HG03066 (cell line): Measurements from ENCODE around the gene INO80D.
"Not testable (repeated sequence)": the region's sequence is repeated elsewhere in the genome, so short reads cannot be mapped to it uniquely, and the experiment has no call there.

Source experiments
- ATAC-seq: cut with Tn5 transposase; IDR thresholded peaks from one replicate; pipeline ENCODE4 v1.9.1; 2021; ENCODE audit warnings: low read depth; ENCODE audit not compliant: unreplicated experiment

The INO80D gene

GRCh38 chr2:206084439-206084869 lies 1.5 kb downstream of the INO80D start:
- ATAC-seq, result no peak

GRCh38 chr2:206083602-206084438 lies 2.2 kb downstream of the INO80D start:
- peak; percentile 26 for ATAC-seq

GRCh38 chr2:206082298-206082843 lies 3.6 kb downstream of the INO80D start:
- no peak for ATAC-seq

- no peak for ATAC-seq
Observed at GRCh38 chr2:206080927-206081326, 5.0 kb downstream of the INO80D start.

- no peak for ATAC-seq
Observed at GRCh38 chr2:206079699-206080465, 6.1 kb downstream of the INO80D start.

- not testable (repeated sequence) for ATAC-seq
Observed at GRCh38 chr2:206077879-206078278, 8.1 kb downstream of the INO80D start.

GRCh38 chr2:206075113-206075512 lies 10.9 kb downstream of the INO80D start:
- ATAC-seq, result no peak

GRCh38 chr2:206071807-206072206 lies 14.2 kb downstream of the INO80D start:
- no peak for ATAC-seq

GRCh38 chr2:206069417-206069816 lies 16.6 kb downstream of the INO80D start:
- ATAC-seq, result no peak

GRCh38 chr2:206068207-206068606 lies 17.8 kb downstream of the INO80D start:
- ATAC-seq, result no peak

GRCh38 chr2:206064077-206064476 lies 21.9 kb downstream of the INO80D start:
- ATAC-seq, result no peak

- no peak for ATAC-seq
Observed at GRCh38 chr2:206063635-206064034, 22.3 kb downstream of the INO80D start.

- ATAC-seq, result no peak
Observed at GRCh38 chr2:206062724-206063123, 23.2 kb downstream of the INO80D start.

- no peak for ATAC-seq
Observed at GRCh38 chr2:206056286-206056685, 29.7 kb downstream of the INO80D start.

- no peak for ATAC-seq
Observed at GRCh38 chr2:206054952-206055351, 31.0 kb downstream of the INO80D start.

- no peak for ATAC-seq
Observed at GRCh38 chr2:206051912-206052311, 34.1 kb downstream of the INO80D start.

- no peak for ATAC-seq
Observed at GRCh38 chr2:206049392-206049791, 36.6 kb downstream of the INO80D start.

- no peak for ATAC-seq
Observed at GRCh38 chr2:206045251-206045650, 40.7 kb downstream of the INO80D start.

- no peak for ATAC-seq
Observed at GRCh38 chr2:206040525-206040924, 45.4 kb downstream of the INO80D start.

- not testable (repeated sequence) for ATAC-seq
Observed at GRCh38 chr2:206035393-206035792, 50.6 kb downstream of the INO80D start.

- ATAC-seq, result not testable (repeated sequence)
Observed at GRCh38 chr2:206033452-206033851, 52.5 kb downstream of the INO80D start.
